ENCODE measurements around the gene PDCD11. TPM values are rescaled to one million over a fixed set of nuclear protein-coding genes. Genes with fewer than 3 reads are reported as not detected.

Gene PDCD11
- total and polyA plus RNA-seq, 2 donors (not counting 1 experiment from before 2014, with no cell fraction given): 10.0 to 34.0 TPM

DNA sequence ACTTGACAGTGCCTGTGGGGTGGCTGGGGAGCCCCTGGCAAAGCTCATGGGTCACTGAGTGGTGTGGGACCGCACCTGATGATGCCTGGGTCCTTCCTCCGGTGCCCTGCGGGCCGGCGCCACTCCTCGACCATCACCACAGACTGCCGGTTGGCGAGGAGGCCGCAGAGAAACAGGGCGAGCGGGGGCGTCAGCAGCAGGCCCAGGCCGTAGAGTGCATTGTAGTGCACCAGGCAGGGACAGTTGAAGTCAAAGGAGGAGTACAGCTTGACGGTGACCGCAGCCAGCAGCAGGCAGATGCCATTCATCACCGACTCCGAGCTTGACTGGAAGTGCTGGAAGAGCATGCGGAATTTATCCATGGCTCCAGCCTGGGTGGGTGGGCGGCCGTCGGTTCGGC lies 82.2 kb downstream of the PDCD11 start:
- H3K79me2 ChIP-seq (ENCODE audit: control insufficient read depth, insufficient read depth, low read length): no peaks in the 10 kb centered on the region
- no peak overlapping the region for H3K4me3 ChIP-seq (replicated peaks in 1 of 4; ENCODE audit: control extremely low read depth in 1 of 4, insufficient read depth in 1 of 4, low read depth in 3 of 4, low read length in 4 of 4)
- H4K20me1 ChIP-seq (ENCODE audit: control insufficient read depth, extremely low read depth, insufficient read depth, low read length): no peaks in the 10 kb centered on the region
- DNase-seq (ENCODE audit: low read depth in 2 of 2): no peak
- H3K27ac ChIP-seq (ENCODE audit: insufficient read depth, low read length): no peak overlapping the region
- H3K4me1 ChIP-seq (ENCODE audit: control insufficient read depth, extremely low read depth, insufficient read depth, low read length): peaks cover 3% of the 10 kb centered on the region
- TF ChIP-seq EZH2 (IDR thresholded peaks at IDR 0.05; ENCODE audit: low read length, missing control alignments): no peak
- TF ChIP-seq, protein P1, sequence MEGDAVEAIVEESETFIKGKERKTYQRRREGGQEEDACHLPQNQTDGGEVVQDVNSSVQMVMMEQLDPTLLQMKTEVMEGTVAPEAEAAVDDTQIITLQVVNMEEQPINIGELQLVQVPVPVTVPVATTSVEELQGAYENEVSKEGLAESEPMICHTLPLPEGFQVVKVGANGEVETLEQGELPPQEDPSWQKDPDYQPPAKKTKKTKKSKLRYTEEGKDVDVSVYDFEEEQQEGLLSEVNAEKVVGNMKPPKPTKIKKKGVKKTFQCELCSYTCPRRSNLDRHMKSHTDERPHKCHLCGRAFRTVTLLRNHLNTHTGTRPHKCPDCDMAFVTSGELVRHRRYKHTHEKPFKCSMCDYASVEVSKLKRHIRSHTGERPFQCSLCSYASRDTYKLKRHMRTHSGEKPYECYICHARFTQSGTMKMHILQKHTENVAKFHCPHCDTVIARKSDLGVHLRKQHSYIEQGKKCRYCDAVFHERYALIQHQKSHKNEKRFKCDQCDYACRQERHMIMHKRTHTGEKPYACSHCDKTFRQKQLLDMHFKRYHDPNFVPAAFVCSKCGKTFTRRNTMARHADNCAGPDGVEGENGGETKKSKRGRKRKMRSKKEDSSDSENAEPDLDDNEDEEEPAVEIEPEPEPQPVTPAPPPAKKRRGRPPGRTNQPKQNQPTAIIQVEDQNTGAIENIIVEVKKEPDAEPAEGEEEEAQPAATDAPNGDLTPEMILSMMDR (conservative IDR thresholded peaks at IDR 0.05 in 1 of 2, IDR thresholded peaks at IDR 0.05 in 1 of 2; ENCODE audit: low read depth in 1 of 2, low read length in 2 of 2): no peak
- H3K4me2 ChIP-seq (ENCODE audit: extremely low read depth, insufficient read depth, low read length): no peak overlapping the region
- no peak overlapping the region for H2AFZ ChIP-seq (ENCODE audit: low read length)
- H3K9ac ChIP-seq (ENCODE audit: insufficient read depth, low read length): no peak overlapping the region
- H3K27me3 ChIP-seq (ENCODE audit: control insufficient read depth, insufficient read depth, low read length): no peaks in the 10 kb centered on the region
- H3K9me3 ChIP-seq (ENCODE audit: control insufficient read depth, insufficient read depth, low read depth, low read length): no peaks in the 10 kb centered on the region
- no peaks in the 10 kb centered on the region for H3K36me3 ChIP-seq (ENCODE audit: control insufficient read depth, insufficient read depth, low read length)

DNA sequence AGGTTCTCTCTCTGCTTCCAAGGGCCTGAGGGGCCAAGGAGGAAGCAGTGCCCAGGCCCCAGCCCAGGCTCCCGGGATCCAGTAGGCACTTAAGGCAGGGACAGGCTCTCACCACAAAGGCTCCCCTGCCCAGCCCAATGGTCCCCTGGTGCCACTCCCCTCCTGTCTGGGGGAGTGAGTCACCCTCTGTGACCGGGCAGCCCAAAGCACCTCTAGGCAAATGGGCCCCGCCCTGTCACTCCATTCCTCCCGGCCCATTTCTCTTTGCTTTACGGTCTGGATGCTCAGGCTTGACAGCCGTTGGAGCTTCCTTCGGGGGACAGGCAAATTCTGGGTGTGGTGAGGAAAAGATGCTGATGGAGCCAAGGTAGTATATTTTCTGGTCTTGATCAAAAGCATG lies 82.7 kb downstream of the PDCD11 start, which contains the start of gene CALHM3:
Gene CALHM3 (minus strand): TSS at position 106 of the 400 bp plus-strand sequence. CDS start 208 bp downstream, outside the sequence.
- H3K27ac ChIP-seq (ENCODE audit: insufficient read depth, low read length): no peak within 1 kb of the TSS
- no peak for DNase-seq (ENCODE audit: low read depth in 2 of 2)
- no peak for TF ChIP-seq EZH2 (IDR thresholded peaks at IDR 0.05; ENCODE audit: low read length, missing control alignments)
- TF ChIP-seq, protein P1 (conservative IDR thresholded peaks at IDR 0.05 in 1 of 2, IDR thresholded peaks at IDR 0.05 in 1 of 2; ENCODE audit: low read depth in 1 of 2, low read length in 2 of 2): no peak
- H3K4me3 ChIP-seq (replicated peaks in 1 of 4; ENCODE audit: control extremely low read depth in 1 of 4, insufficient read depth in 1 of 4, low read depth in 3 of 4, low read length in 4 of 4): no peak within 1 kb of the TSS
- no peak within 1 kb of the TSS for H3K9ac ChIP-seq (ENCODE audit: insufficient read depth, low read length)
- no peaks in the 10 kb centered on the region for H3K36me3 ChIP-seq (ENCODE audit: control insufficient read depth, insufficient read depth, low read length)
- peaks cover 3% of the 10 kb centered on the region for H3K4me1 ChIP-seq (ENCODE audit: control insufficient read depth, extremely low read depth, insufficient read depth, low read length)
- H3K4me2 ChIP-seq (ENCODE audit: extremely low read depth, insufficient read depth, low read length): no peak within 1 kb of the TSS
- H4K20me1 ChIP-seq (ENCODE audit: control insufficient read depth, extremely low read depth, insufficient read depth, low read length): no peaks in the 10 kb centered on the region
- no peaks in the 10 kb centered on the region for H3K79me2 ChIP-seq (ENCODE audit: control insufficient read depth, insufficient read depth, low read length)
- no peaks in the 10 kb centered on the region for H3K9me3 ChIP-seq (ENCODE audit: control insufficient read depth, insufficient read depth, low read depth, low read length)
- H3K27me3 ChIP-seq (ENCODE audit: control insufficient read depth, insufficient read depth, low read length): no peaks in the 10 kb centered on the region
- no peak within 1 kb of the TSS for H2AFZ ChIP-seq (ENCODE audit: low read length)

DNA sequence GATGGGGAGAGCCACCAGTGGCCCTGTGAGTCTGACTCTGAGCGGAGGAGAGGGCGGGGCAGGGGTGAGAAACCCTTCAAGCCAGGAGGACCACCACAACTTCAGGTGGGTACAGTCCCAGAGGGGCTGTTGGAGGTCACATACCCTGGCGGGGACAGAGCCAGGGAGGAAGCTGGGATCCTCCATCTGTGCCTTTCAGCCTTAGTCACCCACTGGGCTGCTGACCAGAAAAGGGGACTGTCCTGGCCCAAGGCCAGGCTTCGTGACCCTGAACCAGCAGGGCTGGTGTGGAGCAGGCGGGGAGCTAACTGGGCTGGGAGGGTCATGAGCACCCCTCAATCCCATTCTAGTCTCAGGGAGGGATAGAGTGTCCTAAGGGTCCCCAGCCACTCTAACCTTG lies 84.1 kb downstream of the PDCD11 start:
- no peak overlapping the region for H3K4me2 ChIP-seq (ENCODE audit: extremely low read depth, insufficient read depth, low read length)
- no peaks in the 10 kb centered on the region for H3K27me3 ChIP-seq (ENCODE audit: control insufficient read depth, insufficient read depth, low read length)
- TF ChIP-seq, protein P1 (conservative IDR thresholded peaks at IDR 0.05 in 1 of 2, IDR thresholded peaks at IDR 0.05 in 1 of 2; ENCODE audit: low read depth in 1 of 2, low read length in 2 of 2): no peak
- no peak for TF ChIP-seq EZH2 (IDR thresholded peaks at IDR 0.05; ENCODE audit: low read length, missing control alignments)
- H3K4me1 ChIP-seq (ENCODE audit: control insufficient read depth, extremely low read depth, insufficient read depth, low read length): peaks cover 3% of the 10 kb centered on the region
- H3K9me3 ChIP-seq (ENCODE audit: control insufficient read depth, insufficient read depth, low read depth, low read length): no peaks in the 10 kb centered on the region
- no peaks in the 10 kb centered on the region for H4K20me1 ChIP-seq (ENCODE audit: control insufficient read depth, extremely low read depth, insufficient read depth, low read length)
- H3K9ac ChIP-seq (ENCODE audit: insufficient read depth, low read length): no peak overlapping the region
- no peak overlapping the region for H2AFZ ChIP-seq (ENCODE audit: low read length)
- H3K79me2 ChIP-seq (ENCODE audit: control insufficient read depth, insufficient read depth, low read length): no peaks in the 10 kb centered on the region
- H3K4me3 ChIP-seq (replicated peaks in 1 of 4; ENCODE audit: control extremely low read depth in 1 of 4, insufficient read depth in 1 of 4, low read depth in 3 of 4, low read length in 4 of 4): no peak overlapping the region
- no peaks in the 10 kb centered on the region for H3K36me3 ChIP-seq (ENCODE audit: control insufficient read depth, insufficient read depth, low read length)
- no peak overlapping the region for H3K27ac ChIP-seq (ENCODE audit: insufficient read depth, low read length)
- peak in 1 of 2 donors; percentile 34 for DNase-seq (ENCODE audit: low read depth in 2 of 2)
